OCI-LY3 (cell line): ENCODE results near the gene NCEH1.

Experiments
- CTCF ChIP-seq: fragments of 200-600, 300-600 bp; sonication (generic); IDR thresholded peaks from 2 replicates; pipeline ENCODE4 v1.5.1; 2014; ENCODE audit warnings: antibody characterized with exemption, low read length, low read depth
- EZH2phosphoT487 ChIP-seq: fragments of 200-600 bp; shearing (Covaris generic); IDR thresholded peaks from 2 replicates; pipeline ENCODE4 v1.6.1; 2018; ENCODE audit warnings: antibody characterized with exemption, mixed run types, low read depth

GRCh38 chr3:172716476-172716875 lies 5.6 kb upstream of the NCEH1 start:
- TF ChIP-seq CTCF (no peak), EZH2phosphoT487 (no peak)
